Mesenteric fat pad (tissue), 1 donor: ENCODE data around the gene BPTF. TPM values are rescaled to one million over a fixed set of nuclear protein-coding genes. Genes with fewer than 3 reads are reported as not detected.
"Not testable (repeated sequence)": the region's sequence is repeated elsewhere in the genome, so short reads cannot be mapped to it uniquely, and the experiment has no call there.

Source experiments
- DNase-seq: peaks from one replicate; pipeline ENCODE4 v3.0.0-alpha.2; 2020; ENCODE audit warnings: low spot score
- long read RNA-seq: library from polyadenylated mRNA; unstranded; transcript quantifications from one replicate; pipeline ENCODE4 v2.0.0, GENCODE V29; 2020
- total RNA-seq: library from RNA; stranded (reverse); fragmentation: NEBNext Ultra II Directional; extraction: Animal tissue kit (Norgen Biotek cat#: 25700); gene quantifications from one replicate; pipeline ENCODE4 v1.2.1, GENCODE V29; 2021
- donor health status: DM: yes; HTN: yes; CAD: no.

BPTF gene, protein sequence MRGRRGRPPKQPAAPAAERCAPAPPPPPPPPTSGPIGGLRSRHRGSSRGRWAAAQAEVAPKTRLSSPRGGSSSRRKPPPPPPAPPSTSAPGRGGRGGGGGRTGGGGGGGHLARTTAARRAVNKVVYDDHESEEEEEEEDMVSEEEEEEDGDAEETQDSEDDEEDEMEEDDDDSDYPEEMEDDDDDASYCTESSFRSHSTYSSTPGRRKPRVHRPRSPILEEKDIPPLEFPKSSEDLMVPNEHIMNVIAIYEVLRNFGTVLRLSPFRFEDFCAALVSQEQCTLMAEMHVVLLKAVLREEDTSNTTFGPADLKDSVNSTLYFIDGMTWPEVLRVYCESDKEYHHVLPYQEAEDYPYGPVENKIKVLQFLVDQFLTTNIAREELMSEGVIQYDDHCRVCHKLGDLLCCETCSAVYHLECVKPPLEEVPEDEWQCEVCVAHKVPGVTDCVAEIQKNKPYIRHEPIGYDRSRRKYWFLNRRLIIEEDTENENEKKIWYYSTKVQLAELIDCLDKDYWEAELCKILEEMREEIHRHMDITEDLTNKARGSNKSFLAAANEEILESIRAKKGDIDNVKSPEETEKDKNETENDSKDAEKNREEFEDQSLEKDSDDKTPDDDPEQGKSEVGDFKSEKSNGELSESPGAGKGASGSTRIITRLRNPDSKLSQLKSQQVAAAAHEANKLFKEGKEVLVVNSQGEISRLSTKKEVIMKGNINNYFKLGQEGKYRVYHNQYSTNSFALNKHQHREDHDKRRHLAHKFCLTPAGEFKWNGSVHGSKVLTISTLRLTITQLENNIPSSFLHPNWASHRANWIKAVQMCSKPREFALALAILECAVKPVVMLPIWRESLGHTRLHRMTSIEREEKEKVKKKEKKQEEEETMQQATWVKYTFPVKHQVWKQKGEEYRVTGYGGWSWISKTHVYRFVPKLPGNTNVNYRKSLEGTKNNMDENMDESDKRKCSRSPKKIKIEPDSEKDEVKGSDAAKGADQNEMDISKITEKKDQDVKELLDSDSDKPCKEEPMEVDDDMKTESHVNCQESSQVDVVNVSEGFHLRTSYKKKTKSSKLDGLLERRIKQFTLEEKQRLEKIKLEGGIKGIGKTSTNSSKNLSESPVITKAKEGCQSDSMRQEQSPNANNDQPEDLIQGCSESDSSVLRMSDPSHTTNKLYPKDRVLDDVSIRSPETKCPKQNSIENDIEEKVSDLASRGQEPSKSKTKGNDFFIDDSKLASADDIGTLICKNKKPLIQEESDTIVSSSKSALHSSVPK (N-terminal part only)
- 72.6 TPM for total RNA-seq
- long read RNA-seq, partial matches to known transcripts, result 6 of 11 reads
- long read RNA-seq, other reads (novel, unspliced or antisense), result 5 of 11 reads

DNA sequence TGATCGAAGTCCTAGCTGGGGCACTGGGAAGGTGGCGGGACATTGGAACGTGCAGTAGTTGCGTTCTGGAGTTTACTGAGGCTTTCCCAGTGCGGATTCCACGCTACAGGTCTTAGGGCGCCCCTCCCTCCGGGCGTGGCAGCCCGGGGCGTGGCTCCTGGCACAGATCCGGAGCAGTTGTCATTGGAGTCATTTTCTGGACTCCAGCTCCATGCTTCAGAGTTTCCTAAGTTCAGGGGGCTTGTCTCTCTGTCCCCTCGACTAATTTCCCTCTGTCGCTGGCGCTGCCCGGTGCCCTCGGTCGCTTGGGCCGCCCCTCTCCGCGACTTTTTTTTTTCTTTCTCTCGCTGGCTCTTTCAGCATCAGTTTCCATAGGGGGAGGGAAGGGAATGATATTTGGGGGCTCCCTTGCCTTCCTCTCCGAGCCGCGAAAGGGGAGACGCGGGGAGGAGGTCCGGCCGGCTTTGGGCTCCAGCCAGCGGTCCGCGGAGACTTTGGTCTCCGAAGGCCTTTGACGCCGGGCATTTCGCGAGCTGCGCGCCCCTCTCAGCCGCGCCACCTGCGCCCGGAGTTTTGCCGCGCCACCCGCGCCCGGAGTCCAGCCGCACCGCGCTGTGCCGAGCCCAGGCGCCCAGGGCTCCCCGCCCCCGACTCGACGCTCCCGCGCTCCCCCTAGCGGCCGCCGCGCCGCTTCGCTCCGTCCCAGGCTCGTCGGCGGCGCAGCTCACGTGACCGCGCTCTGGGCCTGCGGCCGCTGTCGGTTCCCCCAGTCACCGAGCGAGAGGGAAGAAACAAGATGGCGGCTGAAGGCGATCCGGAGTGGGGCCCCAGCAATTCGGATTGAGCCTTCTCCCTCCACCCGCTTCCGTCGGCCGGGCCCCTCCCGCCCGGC lies at the start of gene BPTF:
Gene BPTF, plus strand, starts transcription at position 769 of the 892 bp plus-strand sequence. CDS start 222 bp downstream, outside the sequence.
- DNase-seq, result peak; percentile 98

DNA sequence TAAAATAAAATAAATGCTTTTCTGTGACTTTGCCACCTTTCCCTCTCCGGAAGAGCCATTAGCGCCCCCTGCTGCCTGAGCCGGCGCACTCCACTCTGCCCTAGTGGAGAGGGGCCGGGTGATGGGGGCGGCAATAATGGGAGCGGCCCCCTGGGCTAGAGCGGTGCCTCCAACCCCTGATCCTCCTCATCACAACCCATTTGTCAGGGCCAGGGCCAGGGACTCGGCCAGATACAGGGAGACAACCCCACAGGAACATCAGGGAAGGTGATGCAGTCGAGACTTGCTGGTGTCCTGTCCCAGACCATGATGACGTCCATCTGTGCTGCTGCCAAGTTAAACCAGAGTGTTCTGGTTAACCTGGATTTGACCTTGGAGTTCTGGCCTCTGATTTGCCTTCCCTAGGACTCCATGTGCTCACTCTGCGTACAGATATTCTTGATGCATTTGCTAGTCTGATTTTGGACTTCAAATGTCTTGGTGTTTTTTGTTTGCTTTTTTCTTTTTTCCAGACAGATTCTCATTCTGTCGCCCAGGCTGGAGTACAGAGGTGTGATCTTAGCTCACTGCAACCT lies 46.1 kb upstream of the BPTF start:
- no peak for DNase-seq

DNA sequence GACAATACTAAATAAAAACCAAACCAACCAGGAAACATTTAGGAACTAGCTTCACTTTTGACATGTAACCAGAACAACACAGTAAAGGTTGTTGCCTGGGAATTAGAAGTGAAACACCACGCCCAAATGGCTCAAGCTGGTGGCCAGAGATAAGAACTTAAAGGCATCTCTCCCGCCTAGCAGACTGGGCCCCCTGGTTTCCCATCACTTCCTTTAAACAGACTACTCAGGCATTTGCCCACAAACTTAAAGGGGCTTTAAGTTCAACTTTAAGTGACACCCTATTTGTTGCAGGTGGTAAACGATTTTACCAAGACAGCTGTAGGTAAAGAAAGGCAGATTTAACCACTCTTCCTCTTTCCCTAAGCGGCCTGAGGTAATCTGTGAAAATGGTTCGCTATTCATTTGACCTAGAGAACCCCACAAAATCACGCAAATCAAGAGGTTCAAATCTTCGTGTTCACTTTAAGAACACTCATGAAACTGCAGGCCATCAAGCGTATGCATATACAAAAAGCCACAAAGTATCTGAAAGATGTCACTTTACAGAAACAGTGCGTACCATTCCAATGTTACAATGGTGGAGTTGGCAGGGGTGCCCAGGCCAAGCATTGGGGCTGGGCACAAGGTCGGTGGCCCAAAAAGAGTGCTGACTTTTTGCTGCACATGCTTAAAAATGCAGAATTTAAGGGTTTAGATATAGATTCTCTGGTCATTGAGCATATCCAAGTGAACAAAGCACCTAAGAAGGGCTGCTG lies 40.8 kb upstream of the BPTF start:
- DNase-seq, result no peak

DNA sequence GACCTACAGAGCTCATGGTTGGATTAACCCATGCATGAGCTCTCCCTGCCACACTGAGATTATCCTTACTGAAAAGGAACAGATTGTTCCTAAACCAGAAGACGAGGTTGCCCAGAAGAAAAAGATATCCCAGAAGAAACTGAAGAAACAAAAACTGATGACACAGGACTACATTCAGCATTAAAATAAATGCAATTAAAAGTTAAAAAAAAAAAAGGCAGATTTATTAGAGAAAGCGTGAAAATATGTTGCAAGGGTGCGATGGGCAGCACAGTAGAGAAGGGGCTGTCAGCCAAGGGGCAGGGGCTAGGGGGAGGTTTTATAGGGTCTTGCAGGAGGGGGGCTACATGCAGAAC lies 40.2 kb upstream of the BPTF start:
- DNase-seq, result no peak

DNA sequence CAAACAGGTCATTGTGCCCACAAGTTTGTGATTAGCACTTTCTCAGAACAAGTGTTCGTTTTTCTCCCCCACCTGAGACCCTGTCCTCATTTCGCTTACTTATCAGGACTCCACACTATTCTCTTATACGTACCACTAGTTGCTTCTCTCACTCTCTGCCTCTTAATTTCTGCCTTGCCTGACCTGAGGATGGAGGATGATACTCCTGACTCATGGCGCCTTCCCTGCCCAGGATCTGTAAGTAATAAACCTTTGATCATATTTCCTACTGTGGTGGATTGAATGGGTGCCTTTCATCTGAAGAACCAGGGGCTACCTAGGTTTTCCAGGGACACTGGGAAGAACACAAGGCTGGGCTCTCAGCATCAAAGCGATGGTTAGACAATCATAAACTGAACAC lies 39.8 kb upstream of the BPTF start:
- no peak for DNase-seq

DNA sequence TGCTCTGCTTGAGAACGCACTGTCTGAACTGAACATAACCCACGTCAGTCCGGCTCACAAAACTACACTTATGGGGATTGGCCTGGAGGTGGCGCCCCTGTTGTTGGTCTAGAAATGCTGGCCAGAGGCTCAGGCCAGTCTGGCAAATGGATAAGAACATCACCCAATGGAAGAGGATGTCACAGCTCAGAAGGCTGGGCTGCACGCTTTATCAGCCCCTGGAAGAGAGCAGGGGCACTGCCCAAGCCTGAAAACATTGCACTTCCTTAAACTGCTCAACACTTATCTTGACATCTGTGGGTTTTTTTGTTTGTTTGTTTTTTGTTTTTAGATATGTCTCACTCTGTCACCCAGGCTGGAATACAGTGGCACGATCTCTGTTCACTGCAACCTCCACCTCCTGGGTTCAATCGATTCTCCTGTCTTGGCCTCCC lies 24.8 kb upstream of the BPTF start:
- no peak for DNase-seq

DNA sequence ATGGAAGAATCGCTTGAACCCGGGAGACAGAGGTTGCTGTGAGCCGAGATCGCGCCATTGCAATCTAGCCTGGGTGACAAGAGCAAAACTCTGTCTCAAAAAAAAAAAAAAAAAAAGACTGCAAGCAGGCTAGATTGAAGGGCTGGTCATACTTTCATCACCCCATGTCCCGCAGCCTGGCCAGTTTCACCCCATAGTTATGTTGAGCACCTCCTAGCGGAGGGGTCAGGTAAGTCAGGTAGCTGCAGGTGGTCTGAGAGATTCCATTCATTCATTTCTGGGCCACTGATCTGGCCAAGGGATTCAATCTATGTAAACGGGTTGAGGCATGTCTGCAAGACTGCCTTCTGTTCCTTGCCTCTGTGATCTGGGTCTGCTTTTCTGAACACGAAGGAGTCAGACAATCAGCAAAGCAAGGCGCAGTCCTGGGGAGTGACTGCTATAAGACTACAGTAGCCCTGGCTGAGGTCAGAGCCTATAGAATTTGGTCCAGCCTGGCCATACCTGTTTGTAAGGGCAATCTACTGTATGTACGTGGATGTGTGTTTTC lies 23.6 kb upstream of the BPTF start:
- DNase-seq, result no peak

DNA sequence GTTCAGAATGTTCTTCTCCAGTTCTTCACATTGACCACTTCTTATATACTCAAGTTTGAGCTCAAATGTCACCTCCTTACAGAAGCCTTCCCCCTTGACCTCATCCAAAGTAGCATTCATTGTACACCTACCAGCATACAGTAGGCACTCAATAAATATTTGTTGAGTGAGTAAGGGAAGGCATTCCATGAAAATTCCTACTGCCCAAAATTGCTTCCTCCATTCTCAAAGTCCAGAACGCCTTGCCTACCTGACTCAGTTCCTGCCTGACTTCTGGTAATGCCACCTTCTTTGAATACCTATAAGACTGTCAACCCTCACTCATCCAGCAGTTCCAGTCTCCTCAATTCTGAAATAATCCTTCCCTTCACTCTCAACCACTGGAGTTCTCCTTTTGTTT lies 14.8 kb upstream of the BPTF start:
- DNase-seq, result no peak

DNA sequence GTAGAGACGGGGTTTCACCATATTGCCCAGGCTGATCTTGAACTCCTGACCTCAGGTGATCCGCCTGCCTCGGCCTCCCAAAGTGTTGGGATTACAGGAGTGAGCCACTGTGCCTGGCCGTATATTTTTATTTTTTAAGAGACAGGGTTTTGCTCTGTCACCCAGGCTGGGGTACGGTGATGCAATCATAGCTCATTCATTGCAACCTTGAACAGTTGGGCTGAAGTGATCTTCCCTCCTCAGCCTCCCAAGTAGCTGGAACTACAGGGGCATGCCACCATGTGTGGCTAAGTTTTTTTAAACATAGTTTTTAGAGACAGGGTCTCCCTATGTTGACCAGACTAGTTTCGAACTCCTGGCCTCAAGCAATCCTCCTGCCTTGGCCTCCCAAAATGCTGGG lies 12.9 kb upstream of the BPTF start:
- not testable (repeated sequence) for DNase-seq

DNA sequence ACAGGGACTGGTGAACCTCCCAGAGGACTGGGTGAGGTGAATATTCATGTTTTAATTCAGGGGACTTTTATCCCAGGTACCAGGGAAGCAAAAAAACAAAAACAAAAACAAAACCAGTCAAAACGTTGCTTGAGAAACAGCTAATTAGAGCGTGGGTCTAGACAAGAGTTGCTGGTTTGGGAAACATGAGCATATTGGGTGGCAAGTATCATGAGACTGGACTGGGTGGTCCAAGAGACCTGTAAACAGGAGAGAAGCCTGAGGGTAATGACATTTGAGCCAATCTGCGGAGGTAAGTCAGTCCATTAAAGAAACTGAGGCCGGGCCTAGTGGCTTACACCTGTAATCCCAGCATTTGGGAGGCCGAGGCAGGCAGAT lies 11.5 kb upstream of the BPTF start:
- DNase-seq, result no peak

DNA sequence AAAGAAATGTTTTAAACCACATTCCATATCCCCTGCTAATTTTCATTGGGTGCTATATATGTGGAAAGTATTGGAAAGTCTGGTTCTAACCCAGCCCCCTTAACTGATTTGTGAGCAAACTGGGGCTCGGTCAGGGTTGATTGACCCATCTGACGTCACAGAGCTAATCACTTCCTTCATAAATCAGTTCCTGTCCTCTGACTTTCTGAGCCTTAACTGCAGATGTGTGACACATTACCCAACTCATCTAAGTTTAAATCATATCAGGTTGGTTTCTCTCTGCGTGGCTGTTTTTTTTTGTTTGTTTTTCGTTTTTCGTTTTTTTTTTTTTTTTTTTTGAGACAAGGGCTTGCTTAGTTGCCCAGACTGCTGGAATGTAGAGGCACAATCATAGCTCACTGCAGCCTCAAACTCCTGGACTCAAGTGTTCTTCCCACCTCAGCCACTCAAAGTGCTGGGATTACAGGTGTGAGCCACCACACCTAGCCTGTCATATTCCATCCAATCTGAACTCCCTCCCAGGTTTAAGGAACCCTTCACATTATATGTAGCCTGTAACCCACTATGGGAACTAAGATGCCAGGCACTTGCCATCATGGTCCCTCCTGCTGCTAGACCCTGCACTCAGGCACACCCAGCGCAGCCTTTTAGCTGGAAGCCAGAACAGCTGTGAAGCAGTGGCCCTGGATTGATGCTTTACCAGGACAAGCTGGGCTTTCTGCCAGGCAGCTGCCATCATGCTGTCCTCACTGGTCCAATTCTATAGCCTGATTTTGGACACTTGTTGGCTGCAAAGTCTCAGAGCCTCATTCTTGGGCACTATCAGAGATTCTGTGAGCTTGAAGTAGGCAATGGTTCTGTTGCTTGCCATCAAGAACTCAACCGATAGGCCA lies 6.9 kb upstream of the BPTF start:
- DNase-seq, result no peak

DNA sequence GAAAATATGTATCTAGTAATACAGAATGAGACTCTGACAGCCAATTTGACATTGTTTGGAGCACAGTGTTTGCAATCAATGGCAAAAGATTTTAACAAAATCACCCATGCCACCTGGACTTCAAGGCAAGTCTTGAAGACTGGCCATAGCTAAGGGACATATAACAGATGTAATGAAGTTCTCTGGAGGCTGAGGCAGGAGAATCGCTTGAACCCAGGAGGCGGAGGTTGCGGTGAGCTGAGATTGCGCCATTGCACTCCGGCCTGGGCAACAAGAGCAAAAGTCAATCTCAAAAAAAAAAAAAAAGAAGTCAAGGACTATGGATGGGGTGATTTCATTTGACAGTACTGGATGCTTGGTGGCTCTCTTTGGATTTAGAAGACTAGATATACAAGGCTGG lies 5.6 kb upstream of the BPTF start:
- no peak for DNase-seq

DNA sequence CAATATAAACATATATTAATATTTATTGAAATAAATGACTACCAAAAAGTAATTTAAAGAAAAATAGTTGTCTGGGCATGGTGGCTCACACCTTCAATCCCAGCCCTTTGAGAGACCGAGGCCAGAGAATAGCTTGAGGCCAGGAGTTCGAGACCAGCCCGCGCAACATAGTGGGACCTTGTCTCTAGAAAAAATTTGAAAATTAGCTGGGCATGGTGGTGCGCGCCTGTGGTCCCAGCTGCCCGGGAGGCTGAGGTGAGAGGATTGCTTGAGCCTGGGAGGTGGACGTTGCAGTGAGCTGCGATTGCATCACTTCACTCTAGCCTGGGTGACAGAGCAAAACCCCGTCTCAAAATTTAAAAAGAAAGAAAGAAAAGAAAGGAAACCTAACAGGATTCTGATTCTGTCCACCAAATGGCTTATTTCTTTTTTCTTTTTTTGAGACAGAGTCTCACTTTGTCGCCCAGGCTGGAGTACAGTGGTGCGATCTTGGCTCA lies 3.4 kb upstream of the BPTF start:
- DNase-seq, result no peak

DNA sequence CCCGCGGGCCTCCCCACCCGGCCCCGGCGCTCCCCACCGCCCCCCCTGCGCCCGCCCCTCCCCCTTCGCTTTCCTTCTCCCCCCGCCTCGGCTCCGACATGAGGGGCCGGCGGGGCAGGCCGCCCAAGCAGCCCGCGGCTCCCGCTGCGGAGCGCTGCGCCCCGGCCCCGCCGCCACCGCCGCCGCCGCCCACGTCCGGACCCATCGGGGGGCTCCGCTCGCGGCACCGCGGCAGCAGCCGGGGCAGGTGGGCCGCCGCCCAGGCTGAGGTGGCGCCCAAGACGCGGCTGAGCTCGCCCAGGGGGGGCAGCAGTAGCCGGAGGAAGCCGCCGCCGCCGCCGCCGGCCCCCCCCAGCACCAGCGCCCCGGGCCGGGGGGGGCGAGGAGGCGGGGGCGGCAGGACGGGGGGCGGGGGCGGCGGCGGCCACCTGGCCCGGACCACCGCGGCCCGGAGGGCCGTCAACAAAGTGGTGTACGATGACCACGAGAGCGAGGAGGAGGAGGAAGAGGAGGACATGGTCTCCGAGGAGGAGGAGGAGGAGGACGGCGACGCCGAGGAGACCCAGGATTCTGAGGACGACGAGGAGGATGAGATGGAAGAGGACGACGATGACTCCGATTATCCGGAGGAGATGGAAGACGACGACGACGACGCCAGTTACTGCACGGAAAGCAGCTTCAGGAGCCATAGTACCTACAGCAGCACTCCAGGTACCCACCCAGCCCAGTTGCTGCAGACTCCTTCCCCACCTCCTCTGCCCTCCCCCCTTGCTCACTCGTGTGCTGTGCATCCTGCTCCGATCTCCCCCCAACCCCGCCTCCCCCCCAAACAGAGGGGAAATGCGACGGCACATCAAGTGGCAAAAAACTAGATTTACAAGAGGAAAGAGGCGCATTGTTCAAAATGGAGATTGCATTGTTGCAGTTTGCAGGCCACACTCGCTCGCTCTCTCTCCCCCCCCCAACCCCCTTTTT lies 611 bp downstream of the BPTF start:
- not testable (repeated sequence) for DNase-seq

DNA sequence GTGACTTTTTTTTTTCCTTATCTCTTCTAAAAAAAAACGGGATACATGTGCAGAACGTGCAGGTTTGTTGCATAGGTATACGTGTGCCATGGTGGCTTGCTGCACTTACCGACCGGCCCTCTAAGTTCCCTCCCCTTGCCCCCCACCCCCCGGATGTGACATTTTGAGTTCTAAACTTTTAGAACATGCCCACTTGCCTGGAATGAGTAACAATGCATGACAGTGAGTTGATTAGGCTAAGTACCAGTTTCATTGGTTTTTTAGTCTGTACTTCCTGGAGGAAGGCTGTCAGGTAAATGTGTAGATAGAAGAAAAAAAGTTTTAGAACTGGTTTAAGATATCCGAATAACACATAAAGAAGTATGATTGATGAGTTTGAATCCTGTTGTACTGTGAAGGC lies 4.0 kb downstream of the BPTF start:
- no peak for DNase-seq

DNA sequence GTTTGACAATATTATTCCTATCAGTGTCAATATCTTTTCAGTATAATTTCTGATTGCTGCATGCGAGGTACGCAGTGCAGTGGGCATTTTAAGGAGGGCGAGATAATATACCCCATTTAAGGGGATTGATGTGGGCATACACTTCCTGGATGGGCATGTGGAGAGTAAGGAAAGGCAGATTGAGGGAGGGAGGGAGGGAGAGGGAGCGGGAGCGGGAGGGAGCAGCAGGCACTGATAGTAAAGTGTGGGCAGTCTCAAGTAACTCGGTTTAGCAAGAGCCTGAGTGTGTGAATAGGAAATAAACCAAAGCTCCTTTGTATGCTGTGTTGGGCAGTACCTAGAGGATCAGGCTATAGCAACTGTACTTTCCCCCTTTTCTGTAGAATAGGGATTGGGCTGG lies 5.1 kb downstream of the BPTF start:
- no peak for DNase-seq

DNA sequence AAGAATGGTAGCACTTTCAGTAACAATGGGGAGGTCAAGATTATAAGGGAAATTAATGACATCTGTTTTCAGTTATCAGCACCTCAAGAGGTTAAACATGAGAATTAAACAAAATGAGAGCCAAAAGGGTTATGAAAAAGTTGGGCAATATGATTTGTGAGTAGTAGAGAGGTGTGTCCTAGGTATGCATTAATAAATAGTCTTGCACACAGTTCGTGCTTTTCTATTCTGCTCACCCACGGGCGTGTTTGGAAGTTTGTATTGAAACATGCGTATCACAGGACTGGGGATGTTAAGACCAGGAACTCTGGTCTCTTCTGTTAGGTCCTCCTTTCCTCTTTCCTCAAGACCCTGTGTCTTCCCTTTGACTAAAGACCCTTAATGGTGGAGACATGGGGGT lies 6.0 kb downstream of the BPTF start:
- DNase-seq, result no peak
